K562 (cell line): ENCODE data around the gene PLS1. TPM values are rescaled to one million over a fixed set of nuclear protein-coding genes. Genes with fewer than 3 reads are reported as not detected.

Experiments
- ATAC-seq: fragments of 200-7000 bp; cut with Tn5 transposase; 3 replicates; pipeline ENCODE4 v1.9.1; 2020; ENCODE audit warnings: moderate library complexity
- BruUV-seq: library from RNA; stranded (reverse); fragments of 400-500 nt; replicated peaks from 2 replicates; lab custom pipeline; 2021; lab: Mats Ljungman, UMichigan
- CTCF ChIA-PET: fragments of 300-600 bp; formaldehyde crosslinking; extraction: SDS; loops from one replicate; lab custom pipeline; 2021; ENCODE audit warnings: low intra/inter-chr PET ratio; lab: Yijun Ruan, JAX
- POLR2A ChIA-PET: fragments of 300-600, 350-650 bp; sonication (Branson Sonifier 250); formaldehyde crosslinking; extraction: SDS; loops from one replicate; lab custom pipeline; 2021; ENCODE audit warnings: antibody characterized with exemption, inconsistent platforms; lab: Yijun Ruan, JAX
- DNase-seq, 4 experiments: peaks; one replicate each; pipeline versions ENCODE4 v3.0.0 to v3.0.0-alpha.2; 2011 to 2018; ENCODE audit warnings: low spot score in 3 of 4, mixed read lengths in 3 of 4; ENCODE audit errors: extremely low read depth in 1 of 4
- FAIRE-seq: peaks from 2 replicates; lab custom pipeline; 2011; peaks lifted over from hg19 to GRCh38; lab: Jason Lieb, UNC
- H2AFZ ChIP-seq: 2 replicates; pipeline ENCODE4 v1.6.0; 2011; ENCODE audit warnings: low read depth, low read length, control low read depth, inconsistent platforms
- H3K27ac ChIP-seq: fragments of 200-600 bp; 3 replicates; pipeline ENCODE4 v1.8.0; 2011; ENCODE audit warnings: low read depth, mild to moderate bottlenecking, control low read depth, inconsistent platforms, low read length, moderate library complexity, mixed read lengths; ENCODE audit errors: extremely low read depth
- H3K27me3 ChIP-seq, 2 experiments: fragments of 300-600 bp in 1 of 2; 2 replicates in 1 of 2; 3 replicates in 1 of 2; pipeline versions ENCODE4 v1.6.0 to v1.8.0; 2011; ENCODE audit warnings: inconsistent platforms in 2 of 2, low read length in 2 of 2, mild to moderate bottlenecking in 1 of 2, mixed read lengths in 1 of 2, moderate library complexity in 1 of 2; ENCODE audit not compliant: control insufficient read depth in 2 of 2, insufficient read depth in 2 of 2
- H3K36me3 ChIP-seq: fragments of 300-600 bp; 3 replicates; pipeline ENCODE4 v1.8.0; 2011; ENCODE audit warnings: mild to moderate bottlenecking, low read length, inconsistent platforms; ENCODE audit not compliant: control insufficient read depth, insufficient read depth
- H3K4me1 ChIP-seq, 2 experiments: fragments of 200-600 bp in 1 of 2; replicated peaks in 1 of 2; 2 replicates in 1 of 2; 3 replicates in 1 of 2; pipeline versions ENCODE4 v1.5.1 to v1.8.0; 2011; ENCODE audit warnings: inconsistent platforms in 2 of 2, low read length in 2 of 2, mild to moderate bottlenecking in 1 of 2, mixed read lengths in 1 of 2, moderate library complexity in 1 of 2; ENCODE audit not compliant: control insufficient read depth in 2 of 2, insufficient read depth in 2 of 2
- H3K4me2 ChIP-seq: 2 replicates; pipeline ENCODE4 v1.6.1; 2011; ENCODE audit warnings: low read length, control low read depth, inconsistent platforms, mixed read lengths; ENCODE audit not compliant: insufficient read depth
- H3K4me3 ChIP-seq: fragments of 200-600 bp; sonication (generic), shearing (Covaris generic); 2 replicates; pipeline ENCODE4 v1.5.1; 2016; ENCODE audit warnings: control low read depth, inconsistent platforms
- H3K79me2 ChIP-seq: fragments of 200-600 bp; 3 replicates; pipeline ENCODE4 v1.8.0; 2011; ENCODE audit warnings: low read length, inconsistent platforms; ENCODE audit not compliant: control insufficient read depth, insufficient read depth
- H3K9ac ChIP-seq, 2 experiments: 2 replicates each; pipeline versions ENCODE4 v1.6.0 to v1.6.1; 2011; ENCODE audit warnings: low read depth in 2 of 2, low read length in 2 of 2, control low read depth in 1 of 2, inconsistent platforms in 1 of 2, mild to moderate bottlenecking in 1 of 2, mixed read lengths in 1 of 2; ENCODE audit not compliant: insufficient read depth in 1 of 2
- H3K9me1 ChIP-seq: one replicate; pipeline ENCODE4 v1.6.0; 2011; ENCODE audit warnings: inconsistent platforms, mild to moderate bottlenecking, low read length, moderate library complexity; ENCODE audit not compliant: control insufficient read depth, insufficient read depth
- H3K9me3 ChIP-seq: replicated peaks from 2 replicates; pipeline ENCODE4 v1.5.1; 2011; ENCODE audit warnings: low read depth, low read length, inconsistent platforms; ENCODE audit not compliant: control insufficient read depth, insufficient read depth
- H4K20me1 ChIP-seq: replicated peaks from 2 replicates; pipeline ENCODE4 v1.6.1; 2011; ENCODE audit warnings: low read length, inconsistent platforms, mixed read lengths; ENCODE audit not compliant: control insufficient read depth, insufficient read depth
- ATF7 ChIP-seq: fragments of 450-650 bp; IDR thresholded peaks from 2 replicates; pipeline ENCODE4 v1.7.1; 2014; ENCODE audit warnings: mild to moderate bottlenecking, moderate library complexity
- BHLHE40 ChIP-seq: IDR thresholded peaks from 2 replicates; pipeline ENCODE4 v1.6.1; 2011; ENCODE audit warnings: low read length, improper control_type of control experiment
- CREB1 ChIP-seq, 2 experiments: sonication (generic) in 1 of 2; formaldehyde crosslinking in 1 of 2; IDR thresholded peaks; 2 replicates each; pipeline versions ENCODE4 v1.6.1 to v1.8.0; 2012 to 2022; ENCODE audit warnings: inconsistent platforms in 1 of 2, mild to moderate bottlenecking in 1 of 2, missing genetic modification reagents in 1 of 2, moderate library complexity in 1 of 2
- DDX20 ChIP-seq: fragments of 450-650 bp; IDR thresholded peaks from 2 replicates; pipeline ENCODE4 v1.6.1; 2016; ENCODE audit warnings: missing genetic modification characterization, low read depth, mild to moderate bottlenecking, missing compliant biosample characterization, moderate library complexity
- DMBX1 ChIP-seq: fragments of 250-450 bp; sonication (Bioruptor Pico); IDR thresholded peaks from 2 replicates; pipeline ENCODE4 v1.8.0; 2022; ENCODE audit warnings: inconsistent platforms, mild to moderate bottlenecking, moderate library complexity, borderline replicate concordance
- E2F1 ChIP-seq: sonication (generic); formaldehyde crosslinking; IDR thresholded peaks from 2 replicates; pipeline ENCODE4 v1.8.1; 2023; ENCODE audit warnings: mild to moderate bottlenecking, missing genetic modification reagents, moderate library complexity
- E2F6 ChIP-seq, 2 experiments: IDR thresholded peaks; 2 replicates each; pipeline ENCODE4 v1.6.1; 2011; ENCODE audit warnings: borderline replicate concordance in 1 of 2, control low read depth in 1 of 2, low read depth in 1 of 2, low read length in 1 of 2, mild to moderate bottlenecking in 1 of 2, mixed read lengths in 1 of 2, moderate library complexity in 1 of 2; ENCODE audit not compliant: insufficient read depth in 1 of 2, insufficient read length in 1 of 2, poor library complexity in 1 of 2, severe bottlenecking in 1 of 2; ENCODE audit errors: extremely low read depth in 1 of 2
- FIP1L1 ChIP-seq: fragments of 200-400 bp; formaldehyde crosslinking; IDR thresholded peaks from 2 replicates; pipeline ENCODE4 v1.6.1; 2018; ENCODE audit warnings: mild to moderate bottlenecking, low read depth, low read length; ENCODE audit not compliant: poor library complexity, severe bottlenecking
- HIVEP1 ChIP-seq: fragments of 250-450 bp; sonication (Bioruptor Pico); IDR thresholded peaks from 2 replicates; pipeline ENCODE4 v1.4.0; 2020; ENCODE audit warnings: mild to moderate bottlenecking
- MEIS2 ChIP-seq: fragments of 450-650 bp; IDR thresholded peaks from 2 replicates; pipeline ENCODE4 v1.6.1; 2014; ENCODE audit warnings: mild to moderate bottlenecking; ENCODE audit not compliant: partially characterized antibody
- RAD51 ChIP-seq: fragments of 450-650 bp; IDR thresholded peaks from 2 replicates; pipeline ENCODE4 v1.7.1; 2016; ENCODE audit warnings: low read depth, mild to moderate bottlenecking, borderline replicate concordance
- SETDB1 ChIP-seq: IDR thresholded peaks from one replicate; pipeline ENCODE4 v1.6.1; 2012; ENCODE audit warnings: low read length, control low read depth, inconsistent platforms
- SLC30A9 ChIP-seq: fragments of 250-450 bp; sonication (Bioruptor Pico); IDR thresholded peaks from 2 replicates; pipeline ENCODE4 v1.8.0; 2022; ENCODE audit warnings: mild to moderate bottlenecking, moderate library complexity
- TAL1 ChIP-seq: fragments of 450-650 bp; IDR thresholded peaks from 2 replicates; pipeline ENCODE4 v1.6.1; 2016; ENCODE audit warnings: mild to moderate bottlenecking
- XRCC5 ChIP-seq: fragments of 200-400 bp; formaldehyde crosslinking; IDR thresholded peaks from 2 replicates; pipeline ENCODE4 v1.6.1; 2017; ENCODE audit warnings: low read depth, mild to moderate bottlenecking, low read length
- YY1 ChIP-seq, 3 experiments: IDR thresholded peaks; 2 replicates each; pipeline ENCODE4 v1.6.1; 2011; ENCODE audit warnings: low read length in 2 of 3, mild to moderate bottlenecking in 2 of 3, moderate library complexity in 2 of 3, borderline replicate concordance in 1 of 3, control low read depth in 1 of 3, low read depth in 1 of 3; ENCODE audit not compliant: insufficient read depth in 3 of 3, insufficient replicate concordance in 2 of 3, control insufficient read depth in 1 of 3, insufficient read length in 1 of 3; ENCODE audit errors: extremely low read depth in 1 of 3
- ZNF583 ChIP-seq: fragments of 250-450 bp; sonication (Bioruptor Pico); IDR thresholded peaks from 2 replicates; pipeline ENCODE4 v1.4.0; 2020
- WGBS: fragments of 100-300 bp; shearing (Covaris generic); methylation state at CpG from one replicate; pipeline ENCODE4 v1.1.6; 2016; ENCODE audit warnings: low coverage, mixed read lengths; ENCODE audit not compliant: insufficient coverage; ENCODE audit errors: missing lambda C conversion rate; 5-methylcytosine and 5-hydroxymethylcytosine counted together
- in situ Hi-C: fragments of 300-500 bp; cut with MboI; formaldehyde crosslinking; loops from 4 replicates; pipeline ENCODE4 v1.15.0; 2018; ENCODE audit warnings: inconsistent platforms, mixed read lengths
- intact Hi-C: fragments of 100-400 bp; cut with micrococcal nuclease; formaldehyde crosslinking; loops from 2 replicates; pipeline ENCODE4 v1.14.2; 2022
- polyA plus RNA-seq, 8 experiments: library from polyadenylated mRNA; depleted of rRNA in 4 of 8; stranded (reverse) in 5 of 8; unstranded in 3 of 8; fragments of >200 nt; fragmentation: Nextera tagmentation in 2 of 8; fragmentation: Illumina TruSeq in 1 of 8; extraction: Ambion mirVana in 2 of 8; extraction: Trizol in 1 of 8; gene quantifications; 2 replicates each; pipeline versions ENCODE4 v1.2.1 to v1.2.3, GENCODE V29; 2011 to 2014; ENCODE audit warnings: inconsistent platforms in 1 of 8, missing spikeins in 1 of 8
- total RNA-seq, 7 experiments: library from RNA; depleted of rRNA in 6 of 7; stranded (reverse); fragments of >200 nt in 6 of 7; fragmentation: Illumina TruSeq in 2 of 7; extraction: Trizol in 2 of 7; gene quantifications; 2 replicates each; pipeline versions ENCODE4 v1.2.1 to v1.2.3, GENCODE V29; 2011 to 2021; ENCODE audit warnings: low replicate concordance in 1 of 7
- TF ChIP-seq, protein P1 (sequence below): fragments of 200-800 bp; sonication (Bioruptor generic); IDR thresholded peaks from 2 replicates; pipeline ENCODE4 v1.6.1; 2017; ENCODE audit warnings: missing genetic modification characterization, missing compliant biosample characterization

Gene PLS1
- total and polyA plus RNA-seq, 9 of the 15 experiments (the other 6 are each of a cell fraction or from before 2014, with no cell fraction given) = 6.1 to 21.3 (median 13.0) TPM

DNA sequence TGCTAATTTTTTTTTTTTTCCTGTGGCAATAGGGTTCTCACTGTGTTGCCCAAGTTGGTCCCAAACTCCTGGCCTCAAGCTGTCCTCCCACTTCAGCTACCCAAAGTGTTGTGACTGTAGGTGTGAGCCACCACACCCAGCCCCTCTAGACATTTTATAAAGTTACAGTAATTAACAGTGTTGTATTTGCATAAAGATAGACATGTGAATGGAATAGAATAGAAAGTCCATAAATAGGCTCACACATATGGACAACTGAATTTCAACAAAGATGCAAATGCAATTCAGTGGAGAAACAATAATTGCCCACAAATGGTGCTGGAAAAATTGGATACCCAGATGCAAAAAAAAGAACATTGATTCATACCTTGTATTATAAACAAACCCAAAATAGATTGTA lies 39.9 kb downstream of the PLS1 start (continued):
- TF ChIP-seq E2F6 (IDR thresholded peaks at IDR 0.05; ENCODE audit: borderline replicate concordance in 1 of 2, extremely low read depth in 1 of 2, insufficient read depth in 1 of 2, insufficient read length in 1 of 2, low read depth in 1 of 2, low read length in 1 of 2, poor library complexity in 1 of 2, severe bottlenecking in 1 of 2) = no peak
- no peak for TF ChIP-seq CREB1 (IDR thresholded peaks at IDR 0.05)
- TF ChIP-seq CREB1 (CRISPR knock-in tag; IDR thresholded peaks at IDR 0.05) = no peak
- no peak for TF ChIP-seq E2F1
- TF ChIP-seq FIP1L1 = no peak

- BruUV-seq = no TSS peak
- FAIRE-seq (no peak), DNase-seq (no peak), ATAC-seq (no peak)
- no peak overlapping the region for H3K4me3 ChIP-seq
- H3K27ac ChIP-seq = no peak overlapping the region
- ChIA-PET POLR2A (interaction anchor here (0.9 to 1.4 kb wide), 2 partner anchors 15 to 18 kb away, joined by 3 read pairs; no protein-coding TSS in a partner anchor), CTCF (no interaction called here)
- no peak overlapping the region for H2AFZ ChIP-seq
- H3K36me3 ChIP-seq = no peaks in the 10 kb centered on the region
- no peaks in the 10 kb centered on the region for H3K9me3 ChIP-seq
- in situ Hi-C loops (no loop called here), intact Hi-C loops (no loop called here)
- no peaks in the 10 kb centered on the region for H3K79me2 ChIP-seq
- 44% methylated on average over 6 of the region's 6 CpGs for WGBS
- H3K9me1 ChIP-seq = no peaks in the 10 kb centered on the region
- no peaks in the 10 kb centered on the region for H4K20me1 ChIP-seq
- no peak overlapping the region for H3K9ac ChIP-seq
- no peak overlapping the region for H3K4me2 ChIP-seq
- H3K4me1 ChIP-seq = no peaks in the 10 kb centered on the region; a peak in 1 of 5 replicates
- no peaks in the 10 kb centered on the region for H3K27me3 ChIP-seq
- no peak for TF ChIP-seq SETDB1
- no peak for TF ChIP-seq YY1 (IDR thresholded peaks at IDR 0.05; ENCODE audit: borderline replicate concordance in 1 of 3, control insufficient read depth in 1 of 3, extremely low read depth in 1 of 3, insufficient read depth in 3 of 3, insufficient read length in 1 of 3, insufficient replicate concordance in 2 of 3, low read depth in 1 of 3, low read length in 2 of 3)
- TF ChIP-seq, protein P1, sequence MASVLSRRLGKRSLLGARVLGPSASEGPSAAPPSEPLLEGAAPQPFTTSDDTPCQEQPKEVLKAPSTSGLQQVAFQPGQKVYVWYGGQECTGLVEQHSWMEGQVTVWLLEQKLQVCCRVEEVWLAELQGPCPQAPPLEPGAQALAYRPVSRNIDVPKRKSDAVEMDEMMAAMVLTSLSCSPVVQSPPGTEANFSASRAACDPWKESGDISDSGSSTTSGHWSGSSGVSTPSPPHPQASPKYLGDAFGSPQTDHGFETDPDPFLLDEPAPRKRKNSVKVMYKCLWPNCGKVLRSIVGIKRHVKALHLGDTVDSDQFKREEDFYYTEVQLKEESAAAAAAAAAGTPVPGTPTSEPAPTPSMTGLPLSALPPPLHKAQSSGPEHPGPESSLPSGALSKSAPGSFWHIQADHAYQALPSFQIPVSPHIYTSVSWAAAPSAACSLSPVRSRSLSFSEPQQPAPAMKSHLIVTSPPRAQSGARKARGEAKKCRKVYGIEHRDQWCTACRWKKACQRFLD (CRISPR knock-in tag) = no peak
- TF ChIP-seq SLC30A9 = no peak
- TF ChIP-seq XRCC5 = no peak
- TF ChIP-seq HIVEP1 (CRISPR knock-in tag) = no peak
- no peak for TF ChIP-seq RAD51
- no peak for TF ChIP-seq DDX20 (tag)
- no peak for TF ChIP-seq DMBX1 (CRISPR knock-in tag)
- no peak for TF ChIP-seq BHLHE40
- TF ChIP-seq ATF7 = no peak
- TF ChIP-seq TAL1 = no peak
- TF ChIP-seq MEIS2 = peak; percentile 57
- TF ChIP-seq ZNF583 (CRISPR knock-in tag) = no peak
Observed at GRCh38 chr3:142636664-142637063, 40.5 kb downstream of the PLS1 start.
